Heart left ventricle (tissue), 16 donors: ENCODE results near the gene RHOJ. TPM values are rescaled to one million over a fixed set of nuclear protein-coding genes. Genes with fewer than 3 reads are reported as not detected.
"Not testable (repeated sequence)": the region's sequence is repeated elsewhere in the genome, so short reads cannot be mapped to it uniquely, and the experiment has no call there.

Source experiments
- ATAC-seq, 4 donors: fragments of 200-7000 bp; cut with Tn5 transposase; one replicate each; pipeline ENCODE4 v1.9.1; 2020 to 2022; ENCODE audit warnings: moderate library complexity in 4 of 4, mild to moderate bottlenecking in 3 of 4, moderate number of reproducible peaks in 1 of 4
- DNase-seq, 5 donors: peaks; one replicate each; pipeline ENCODE4 v3.0.0-alpha.2; 2020
- H3K27ac ChIP-seq, 12 donors: fragments of 200-600 bp; sonication (generic) in 4 of 12; one replicate each; pipeline versions ENCODE4 v1.5.0 to v1.8.0; 2016 to 2022; ENCODE audit warnings: mild to moderate bottlenecking in 2 of 12
- H3K27me3 ChIP-seq, 9 donors: fragments of 200-600 bp; sonication (generic) in 2 of 9; one replicate each; pipeline versions ENCODE4 v1.5.1 to v1.8.0; 2016 to 2022; ENCODE audit warnings: mild to moderate bottlenecking in 3 of 9
- H3K36me3 ChIP-seq, 9 donors: fragments of 200-600 bp; sonication (generic) in 2 of 9; one replicate each; pipeline versions ENCODE4 v1.5.0 to v1.8.0; 2018 to 2022; ENCODE audit warnings: mild to moderate bottlenecking in 2 of 9
- H3K4me1 ChIP-seq, 12 donors: fragments of 200-600 bp; sonication (generic) in 4 of 12; one replicate each; pipeline versions ENCODE4 v1.5.0 to v1.8.0; 2016 to 2022; ENCODE audit warnings: mild to moderate bottlenecking in 3 of 12
- H3K4me3 ChIP-seq, 12 donors: fragments of 200-600 bp; sonication (generic) in 4 of 12; one replicate each; pipeline versions ENCODE4 v1.5.0 to v1.8.0; 2017 to 2022; ENCODE audit warnings: mild to moderate bottlenecking in 9 of 12, moderate library complexity in 4 of 12
- H3K9me3 ChIP-seq, 12 donors: fragments of 200-600 bp; sonication (generic) in 4 of 12; one replicate each; pipeline versions ENCODE4 v1.5.0 to v1.8.0; 2016 to 2022; ENCODE audit warnings: mild to moderate bottlenecking in 1 of 12
- POLR2A ChIP-seq, 2 donors: fragments of 450-650 bp; IDR thresholded peaks; one replicate each; pipeline ENCODE4 v1.6.1; 2017; ENCODE audit warnings: antibody characterized with exemption in 2 of 2, mild to moderate bottlenecking in 2 of 2, moderate library complexity in 2 of 2
- WGBS, 4 donors: extraction: QIAGEN DNeasy Blood & Tissue Kit in 2 of 4; methylation state at CpG; one replicate each; pipeline versions ENCODE4 v1.1.5 to v1.1.7; 2013 to 2018; 5-methylcytosine and 5-hydroxymethylcytosine counted together
- intact Hi-C, 10 donors: fragments of 100-400 bp; cut with DNase I; formaldehyde crosslinking; loops; one replicate each; pipeline versions ENCODE4 v1.11.1 to v1.14.2; 2022
- polyA plus RNA-seq, 2 donors: library from polyadenylated mRNA; stranded (reverse); fragments of 200-250 nt; gene quantifications; one replicate each; pipeline ENCODE4 v1.2.3, GENCODE V29; 2013
- total RNA-seq, 9 donors: library from RNA; depleted of rRNA in 2 of 9; stranded (reverse); fragments of >200 nt in 2 of 9; fragmentation: NEBNext Ultra II Directional in 3 of 9; extraction: Animal tissue kit (Norgen Biotek cat#: 25700) in 3 of 9; gene quantifications; one replicate each; pipeline versions ENCODE4 v1.1.0 to v1.2.4, GENCODE V29; 2016 to 2023
- TF ChIP-seq, protein P1 (sequence below), 12 donors: fragments of 200-600 bp; sonication (generic) in 4 of 12; IDR thresholded peaks; one replicate each; pipeline versions ENCODE4 v1.5.0 to v1.8.0; 2018 to 2022; ENCODE audit warnings: antibody characterized with exemption in 12 of 12, mild to moderate bottlenecking in 5 of 12
- donor health status: ischemic (EF 13 %, LVEDD 7.1; RV severe dilation, severe dysfunction).
- donor health status: healthy with polysubstance abuse.
- donor health status: DM: no; HTN: yes; CAD: no.
- donor health status: DM: no; HTN: no; CAD: no.
- donor health status: ischemic (EF 25% LVEDD 6.9; RV normal size, moderate dysfunction).
- donor health status: ischemic (EF 25% LVEDD 5.7; RV mildly dilated, moderate dysfunction).
- donor health status: healthy.
- donor health status: DM: yes; HTN: yes; CAD: no.
- donor health status: ischemic (EF 35%, LVEDD 5.7; RV mildly dilated, moderate dysfunction).
- donor health status: nonischemic (EF 11% LVEDD 7.7; RV severe dilation, severe dysfunction).
- donor health status: DM: yes; HTN: yes; CAD: no.
- donor health status: PGD.
- donor health status: ischemic (EF 29% LVEDD 5.4; RV normal size, mild dysfunction).
- donor health status: nonischemic (EF 23%, LVEDD 6.1; RV moderate dilation, normal function).

RHOJ gene
- total and polyA plus RNA-seq, 11 donors = 6.5 to 26.0 (median 10.6) TPM

DNA sequence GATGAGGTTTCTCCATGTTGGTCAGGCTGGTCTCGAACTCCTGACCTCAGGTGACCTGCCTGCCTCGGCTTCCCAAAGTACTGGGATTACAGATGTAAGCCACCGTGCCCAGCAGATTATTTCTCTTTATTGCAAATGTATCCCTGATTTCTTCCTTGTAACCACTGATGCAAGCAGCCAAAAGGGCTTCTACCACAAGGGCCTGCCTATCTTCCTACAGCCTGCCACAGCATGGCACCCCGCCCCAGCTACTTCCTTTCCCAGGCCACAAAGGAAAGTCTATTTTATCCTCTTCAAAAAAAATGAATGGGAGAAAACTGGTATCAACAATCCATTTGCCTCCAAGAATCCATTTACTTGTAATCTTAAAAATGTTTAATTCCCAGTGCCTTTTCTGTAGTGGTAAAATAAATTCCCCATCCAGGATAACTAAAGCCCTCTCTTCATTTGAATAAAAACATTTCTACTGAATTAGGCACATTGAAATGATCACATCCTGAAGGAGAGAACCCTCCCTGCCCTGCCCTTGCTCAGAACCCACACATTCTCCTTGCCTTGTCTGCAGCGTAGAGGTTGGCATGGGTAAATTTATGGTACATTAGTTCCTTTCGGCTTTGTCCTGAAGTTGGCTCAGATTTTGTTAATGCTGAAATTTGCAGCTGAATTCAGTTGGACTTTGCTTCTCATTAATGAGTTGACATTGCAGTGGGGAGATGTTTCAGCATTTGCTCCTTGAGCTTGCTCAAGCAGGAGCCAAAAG is 95.3 kb downstream of the RHOJ start:
- Histone ChIP-seq H3K27ac (no peak overlapping the region), H3K27me3 (no peaks in the 10 kb centered on the region), H3K9me3 (peaks cover 0 to 9% (median 0%) of the 10 kb centered on the region in 12 donors), H3K4me1 (peaks cover 0 to 15% (median 0%) of the 10 kb centered on the region in 12 donors), H3K36me3 (no peaks in the 10 kb centered on the region), H3K4me3 (no peak overlapping the region)
- ATAC-seq (no peak), DNase-seq (no peak)
- intact Hi-C loops = no loop called here
- WGBS, 4 donors = 68 to 74% (median 70%) methylated on average over 6 of the region's 6 CpGs
- TF ChIP-seq, protein P1, sequence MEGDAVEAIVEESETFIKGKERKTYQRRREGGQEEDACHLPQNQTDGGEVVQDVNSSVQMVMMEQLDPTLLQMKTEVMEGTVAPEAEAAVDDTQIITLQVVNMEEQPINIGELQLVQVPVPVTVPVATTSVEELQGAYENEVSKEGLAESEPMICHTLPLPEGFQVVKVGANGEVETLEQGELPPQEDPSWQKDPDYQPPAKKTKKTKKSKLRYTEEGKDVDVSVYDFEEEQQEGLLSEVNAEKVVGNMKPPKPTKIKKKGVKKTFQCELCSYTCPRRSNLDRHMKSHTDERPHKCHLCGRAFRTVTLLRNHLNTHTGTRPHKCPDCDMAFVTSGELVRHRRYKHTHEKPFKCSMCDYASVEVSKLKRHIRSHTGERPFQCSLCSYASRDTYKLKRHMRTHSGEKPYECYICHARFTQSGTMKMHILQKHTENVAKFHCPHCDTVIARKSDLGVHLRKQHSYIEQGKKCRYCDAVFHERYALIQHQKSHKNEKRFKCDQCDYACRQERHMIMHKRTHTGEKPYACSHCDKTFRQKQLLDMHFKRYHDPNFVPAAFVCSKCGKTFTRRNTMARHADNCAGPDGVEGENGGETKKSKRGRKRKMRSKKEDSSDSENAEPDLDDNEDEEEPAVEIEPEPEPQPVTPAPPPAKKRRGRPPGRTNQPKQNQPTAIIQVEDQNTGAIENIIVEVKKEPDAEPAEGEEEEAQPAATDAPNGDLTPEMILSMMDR (IDR thresholded peaks at IDR 0.05) = no peak
- TF ChIP-seq POLR2A (IDR thresholded peaks at IDR 0.05) = no peak

DNA sequence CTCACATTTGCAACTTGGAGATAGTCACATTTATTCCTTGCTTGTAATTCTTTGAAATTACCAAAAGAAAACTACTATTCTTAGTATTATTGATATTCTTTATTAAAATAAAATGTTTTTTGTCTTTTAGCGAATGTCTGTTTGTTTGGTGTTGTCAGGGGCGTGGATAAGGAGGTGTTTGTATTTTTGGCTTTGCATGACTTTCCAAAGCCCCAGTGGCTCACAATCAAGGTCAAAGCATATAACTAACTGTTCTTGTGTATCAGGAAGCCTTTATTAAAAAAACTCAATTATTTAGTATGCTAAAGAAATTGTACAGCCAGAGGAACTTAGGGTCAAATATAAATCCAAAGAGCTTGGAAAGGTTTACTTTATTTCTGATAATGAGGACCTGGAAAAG is 96.6 kb downstream of the RHOJ start:
- Histone ChIP-seq H3K9me3 (no peaks in the 10 kb centered on the region), H3K36me3 (no peaks in the 10 kb centered on the region), H3K27ac (peak overlapping the region in 1 of 12 donors; percentile 35), H3K27me3 (no peaks in the 10 kb centered on the region), H3K4me3 (no peak overlapping the region), H3K4me1 (peaks cover 0 to 15% (median 0%) of the 10 kb centered on the region in 12 donors)
- DNase-seq (no peak), ATAC-seq (peak in 1 of 4 donors; percentile 39)
- no peak for TF ChIP-seq POLR2A (IDR thresholded peaks at IDR 0.05)
- TF ChIP-seq, protein P1 (IDR thresholded peaks at IDR 0.05) = no peak
- intact Hi-C loops = no loop called here
- 53 to 60% (median 55%) methylated on average over 2 of the region's 2 CpGs for WGBS, 4 donors

DNA sequence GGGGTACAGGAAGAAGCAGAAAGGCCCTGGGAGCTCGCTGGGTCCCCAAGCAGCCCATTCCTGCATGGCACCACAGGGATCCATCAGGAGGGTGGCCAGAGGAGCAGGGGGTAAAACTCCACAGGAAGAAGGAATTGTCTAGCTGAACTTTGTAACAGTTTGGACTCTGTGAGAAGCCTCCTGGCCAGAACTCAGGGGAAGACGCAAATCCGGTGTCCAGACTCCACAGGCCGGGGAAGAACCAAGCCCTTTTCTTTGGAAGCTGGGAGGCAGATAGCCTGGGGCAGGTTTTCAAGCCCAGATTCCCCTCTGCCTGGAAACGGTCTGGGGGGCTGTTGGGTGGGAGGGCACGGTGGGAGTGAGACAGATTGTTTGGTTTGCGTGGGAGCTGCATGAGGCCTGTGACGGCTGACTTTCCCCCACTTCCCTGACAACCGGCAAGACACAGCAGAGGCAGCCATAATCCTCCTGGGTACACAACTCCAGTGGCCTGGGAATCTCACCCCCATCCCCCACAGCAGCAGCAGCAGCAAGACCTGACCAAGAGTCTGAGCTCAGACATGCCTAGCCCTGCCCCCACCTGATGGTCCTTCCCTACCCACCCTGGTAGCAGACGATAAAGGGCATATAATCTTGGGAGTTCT is 97.8 kb downstream of the RHOJ start:
- H3K4me1 ChIP-seq = peaks cover 0 to 11% (median 0%) of the 10 kb centered on the region in 12 donors
- H3K36me3 ChIP-seq = no peaks in the 10 kb centered on the region
- no peak overlapping the region for H3K27ac ChIP-seq
- intact Hi-C loops = no loop called here
- no peak overlapping the region for H3K4me3 ChIP-seq
- WGBS, 4 donors = 60 to 71% (median 67%) methylated on average over 9 to 10 of the region's 10 CpGs
- H3K27me3 ChIP-seq = no peaks in the 10 kb centered on the region
- no peak for DNase-seq
- no peak for ATAC-seq
- no peak for TF ChIP-seq POLR2A (IDR thresholded peaks at IDR 0.05)
- TF ChIP-seq, protein P1 (IDR thresholded peaks at IDR 0.05) = no peak
- no peaks in the 10 kb centered on the region for H3K9me3 ChIP-seq

DNA sequence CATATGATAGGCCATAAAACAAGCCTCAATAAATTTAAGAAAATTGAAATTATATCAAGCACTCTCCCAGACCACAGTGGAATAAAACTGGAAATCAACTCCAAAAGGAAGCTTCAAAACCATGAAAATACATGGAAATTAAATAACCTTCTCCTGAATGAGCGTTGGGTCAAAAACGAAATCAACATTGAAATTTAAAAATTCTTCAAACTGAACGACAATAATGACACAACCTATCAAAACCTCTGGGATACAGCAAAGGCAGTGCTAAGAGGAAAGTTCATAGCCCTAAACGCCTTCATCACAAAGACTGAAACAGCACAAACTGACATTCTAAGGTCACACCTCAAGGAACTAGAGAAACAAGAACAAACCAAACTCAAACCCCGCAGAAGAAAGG is 100.2 kb downstream of the RHOJ start:
- H3K27ac ChIP-seq, DNase-seq, intact Hi-C loops, H3K36me3 ChIP-seq, H3K4me3 ChIP-seq, ATAC-seq, H3K27me3 ChIP-seq, H3K9me3 ChIP-seq: not testable (repeated sequence)
- peaks cover 0 to 11% (median 0%) of the 10 kb centered on the region in 12 donors for H3K4me1 ChIP-seq
- 90 to 95% (median 92%) methylated on average over 5 of the region's 5 CpGs for WGBS, 4 donors
